Right cardiac atrium (tissue), 5 donors: ENCODE results near the gene DLL1. TPM values are rescaled to one million over a fixed set of nuclear protein-coding genes. Genes with fewer than 3 reads are reported as not detected.

ENCODE experiments used
- ATAC-seq, 2 donors: fragments of 200-7000 bp; cut with Tn5 transposase; one replicate each; pipeline versions ENCODE4 v1.8.0 to v1.9.1; 2020; ENCODE audit warnings: moderate library complexity in 2 of 2, mild to moderate bottlenecking in 1 of 2
- DNase-seq, 3 donors: peaks; one replicate each; pipeline ENCODE4 v3.0.0-alpha.2; 2020
- H3K27ac ChIP-seq: one replicate; pipeline ENCODE4 v1.5.1; 2013; ENCODE audit warnings: mild to moderate bottlenecking, low read length, control low read depth, moderate library complexity
- H3K27me3 ChIP-seq: one replicate; pipeline ENCODE4 v1.6.1; 2013; ENCODE audit not compliant: control insufficient read depth, insufficient read depth
- H3K4me1 ChIP-seq: one replicate; pipeline ENCODE4 v1.6.1; 2013; ENCODE audit warnings: low read length; ENCODE audit not compliant: control insufficient read depth, insufficient read depth
- H3K4me3 ChIP-seq: one replicate; pipeline ENCODE4 v1.5.1; 2013; ENCODE audit warnings: low read length, control low read depth
- H3K9me3 ChIP-seq: one replicate; pipeline ENCODE4 v1.6.1; 2013; ENCODE audit warnings: low read length; ENCODE audit not compliant: control insufficient read depth
- WGBS: extraction: QIAGEN DNeasy Blood & Tissue Kit; methylation state at CpG from one replicate; pipeline ENCODE4 v1.1.7; 2013; 5-methylcytosine and 5-hydroxymethylcytosine counted together
- intact Hi-C, 4 donors: fragments of 100-400 bp; cut with DNase I; formaldehyde crosslinking; loops; one replicate each; pipeline versions ENCODE4 v1.11.0 to v1.14.0; 2022 to 2023
- polyA plus RNA-seq: library from polyadenylated mRNA; stranded (reverse); fragments of 200-250 nt; gene quantifications from one replicate; pipeline ENCODE4 v1.2.3, GENCODE V29; 2013
- total RNA-seq, 4 donors: library from RNA; stranded (reverse); fragmentation: NEBNext Ultra II Directional; extraction: Animal tissue kit (Norgen Biotek cat#: 25700); gene quantifications; one replicate each; pipeline ENCODE4 v1.2.1, GENCODE V29; 2021
- donor health status: healthy with polysubstance abuse.
- donor health status: DM: no; HTN: yes; CAD: no.
- donor health status: DM: no; HTN: no; CAD: no.
- donor health status: DM: no; HTN: yes; CAD: no; lungs with severe emphysema.
- donor health status: DM: yes; HTN: yes; CAD: no.

The DLL1 gene
- total and polyA plus RNA-seq, 5 donors: 23.9 to 29.2 (median 25.8) TPM

DNA sequence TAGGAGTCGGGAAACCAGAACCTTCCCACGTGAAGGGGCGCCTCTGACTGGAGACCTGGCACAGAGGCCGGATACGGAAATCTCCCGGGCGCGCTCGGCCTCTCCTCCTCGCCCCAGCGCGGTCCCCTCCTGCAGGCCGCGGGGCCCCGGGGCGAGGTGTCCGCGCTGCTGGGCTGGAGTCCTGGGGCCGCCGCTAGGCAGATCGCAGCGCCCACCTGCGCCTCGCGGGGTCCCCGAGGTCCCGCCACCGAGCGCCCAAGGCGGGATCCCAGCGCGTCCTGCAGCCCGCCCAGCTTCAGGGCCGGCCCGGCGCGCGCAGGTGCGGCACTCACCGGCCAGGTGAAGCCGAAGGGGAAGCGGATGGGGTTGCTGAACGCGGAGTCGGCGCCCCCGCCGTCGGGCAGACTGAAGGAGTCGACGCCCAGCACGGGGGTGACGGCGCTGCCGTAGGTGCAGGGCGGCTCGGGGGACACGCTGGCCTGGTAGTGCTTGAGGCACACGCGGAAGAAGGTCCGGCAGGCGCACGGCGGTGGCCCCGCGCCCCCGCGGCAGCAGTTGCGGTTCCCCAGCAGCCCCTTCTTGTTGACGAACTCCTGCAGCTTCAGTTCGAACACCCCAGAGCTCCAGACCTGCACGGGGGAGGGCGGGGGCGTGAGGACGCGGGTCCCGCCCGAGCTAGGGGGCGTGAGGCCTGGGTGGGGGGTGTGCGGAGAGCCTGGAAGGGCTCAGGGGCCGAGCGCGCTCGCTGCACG, 1.5 kb downstream of the DLL1 start:
- 6% methylated on average over 85 of the region's 85 CpGs for WGBS
- intact Hi-C loops: loop anchor here in 2 of 4 donors (10.0 kb wide), 2 partner anchors 115 to 245 kb away; no protein-coding TSS in a partner anchor
- ATAC-seq (no peak), DNase-seq (peak in 2 of 3 donors; percentile 70 to 73)
- Histone ChIP-seq H3K4me3 (peak overlapping the region; percentile 83), H3K27ac (peak overlapping the region; percentile 81), H3K4me1 (peaks cover 18% of the 10 kb centered on the region), H3K27me3 (no peaks in the 10 kb centered on the region), H3K9me3 (no peaks in the 10 kb centered on the region)

DNA sequence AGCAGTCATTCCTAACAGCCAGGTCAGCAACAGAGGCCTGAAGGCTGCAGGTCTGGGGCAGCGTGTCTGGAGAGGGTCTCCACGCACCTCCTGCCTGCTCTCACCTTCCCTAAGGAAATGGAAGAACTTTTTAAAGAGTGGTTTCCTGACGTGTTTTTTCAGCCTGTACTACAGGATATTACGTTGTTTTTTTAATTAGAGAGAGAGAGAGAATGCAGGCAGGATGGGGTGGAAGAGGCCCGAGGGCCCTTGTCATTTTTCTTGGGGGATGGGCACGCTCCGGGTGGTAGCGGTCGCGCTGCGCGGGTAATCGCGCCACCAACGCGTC, 2.1 kb downstream of the DLL1 start:
- ATAC-seq: no peak
- no peak overlapping the region for H3K27ac ChIP-seq
- peaks cover 18% of the 10 kb centered on the region for H3K4me1 ChIP-seq
- intact Hi-C loops: loop anchor here in 2 of 4 donors (10.0 kb wide), 2 partner anchors 114 to 244 kb away; no protein-coding TSS in a partner anchor
- H3K4me3 ChIP-seq: peak overlapping the region; percentile 83
- no peaks in the 10 kb centered on the region for H3K27me3 ChIP-seq
- no peak for DNase-seq
- WGBS: 29% methylated on average over 16 of the region's 16 CpGs
- no peaks in the 10 kb centered on the region for H3K9me3 ChIP-seq

GRCh38 chr6:170288091-170288631, 2.7 kb downstream of the DLL1 start:
- no peaks in the 10 kb centered on the region for H3K9me3 ChIP-seq
- no peak overlapping the region for H3K4me3 ChIP-seq
- H3K27ac ChIP-seq: no peak overlapping the region
- H3K27me3 ChIP-seq: no peaks in the 10 kb centered on the region
- no peak for ATAC-seq
- WGBS: 76% methylated on average over 33 of the region's 33 CpGs
- peak in 1 of 3 donors; percentile 52 for DNase-seq
- peaks cover 18% of the 10 kb centered on the region for H3K4me1 ChIP-seq
- intact Hi-C loops: loop anchor here in 2 of 4 donors (10.0 kb wide), 2 partner anchors 113 to 243 kb away; no protein-coding TSS in a partner anchor

DNA sequence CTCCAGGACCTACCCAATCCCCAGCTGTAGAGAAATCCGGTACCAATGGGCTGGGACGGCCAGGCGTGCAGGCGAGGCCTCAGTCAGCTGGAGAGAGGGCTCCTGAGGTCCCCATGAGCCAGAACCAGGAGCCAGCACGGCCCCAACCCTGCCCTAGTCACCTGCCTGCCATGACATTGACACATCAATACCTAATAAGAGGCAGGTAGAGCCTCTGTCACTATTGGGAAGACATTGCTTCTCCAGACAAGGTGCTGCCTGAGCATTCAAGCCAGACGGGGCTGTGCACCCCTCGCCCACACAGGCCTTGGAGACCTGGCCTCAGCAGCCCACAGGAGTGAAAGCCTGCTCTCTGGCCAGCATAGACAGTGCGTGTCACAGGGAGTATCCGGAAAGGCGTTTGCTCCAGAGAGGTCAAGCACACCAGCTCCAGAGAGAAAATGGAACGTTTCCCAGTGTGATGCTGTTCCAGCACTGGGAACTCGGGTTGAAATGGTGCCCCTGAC, 3.5 kb downstream of the DLL1 start:
- Histone ChIP-seq H3K27ac (peak overlapping the region; percentile 62), H3K27me3 (no peaks in the 10 kb centered on the region), H3K4me1 (peaks cover 18% of the 10 kb centered on the region), H3K4me3 (no peak overlapping the region), H3K9me3 (no peaks in the 10 kb centered on the region)
- DNase-seq (peak in 2 of 3 donors; percentile 67 to 72), ATAC-seq (peak; percentile 22 to 63)
- intact Hi-C loops: loop anchor here in 2 of 4 donors (10.0 kb wide), 2 partner anchors 113 to 243 kb away; no protein-coding TSS in a partner anchor
- WGBS: 41% methylated on average over 12 of the region's 12 CpGs

DNA sequence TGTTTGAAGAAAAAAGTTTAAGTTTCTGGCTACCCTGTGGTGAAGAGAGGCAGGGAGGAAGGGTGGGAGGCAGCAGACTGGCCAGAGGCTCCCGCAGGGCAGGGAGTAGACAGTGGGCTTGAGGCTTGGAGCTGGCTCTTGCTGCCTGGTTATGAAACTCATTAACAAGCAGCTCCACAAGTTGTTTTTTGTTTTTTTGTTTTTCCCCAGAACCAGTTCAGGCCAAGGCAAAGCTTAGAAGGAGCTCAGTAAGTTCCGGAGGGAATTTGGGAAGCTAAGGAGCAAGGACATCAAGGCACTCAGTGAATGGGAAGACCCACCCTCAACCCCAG, 4.0 kb downstream of the DLL1 start:
- peak overlapping the region; percentile 62 for H3K27ac ChIP-seq
- no peak overlapping the region for H3K4me3 ChIP-seq
- WGBS: 31% methylated on average over 2 of the region's 2 CpGs
- no peaks in the 10 kb centered on the region for H3K9me3 ChIP-seq
- ATAC-seq: peak; percentile 6 to 15
- no peak for DNase-seq
- intact Hi-C loops: loop anchor here in 2 of 4 donors (10.0 kb wide), 2 partner anchors 112 to 242 kb away; no protein-coding TSS in a partner anchor
- peaks cover 18% of the 10 kb centered on the region for H3K4me1 ChIP-seq
- H3K27me3 ChIP-seq: no peaks in the 10 kb centered on the region

DNA sequence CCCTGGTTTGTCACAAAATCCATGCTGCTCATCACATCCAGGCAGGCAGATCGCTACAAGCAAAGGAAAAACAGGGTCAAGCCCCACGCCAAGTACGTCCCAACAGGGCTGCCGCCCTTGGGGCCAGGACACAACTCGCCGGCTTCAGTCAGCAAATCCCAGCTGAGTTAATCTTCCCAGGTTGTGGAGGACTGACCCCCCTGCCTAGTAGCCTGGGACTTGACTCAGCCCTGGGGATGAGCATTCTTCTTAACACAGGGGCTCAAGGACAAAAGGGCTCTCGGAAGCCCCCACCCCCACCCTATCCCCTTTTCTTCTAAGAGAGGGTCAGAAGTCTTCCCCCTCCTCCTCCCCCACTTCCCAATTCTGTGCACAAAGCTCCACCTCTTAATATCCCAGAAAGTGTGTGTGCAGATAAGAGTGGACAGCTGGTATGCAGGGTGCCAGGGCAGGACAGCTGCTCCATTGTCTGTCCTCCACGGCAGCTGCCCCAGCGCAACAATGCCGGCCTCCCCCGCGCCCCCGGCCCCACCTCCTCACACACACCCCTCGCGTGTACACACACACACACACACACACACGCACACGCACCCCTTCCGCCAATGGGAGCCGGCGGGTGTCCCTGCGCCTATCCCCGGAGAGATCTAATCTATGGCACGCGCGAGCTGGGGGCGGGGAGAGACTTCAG, 4.5 kb downstream of the DLL1 start:
- 21% methylated on average over 26 of the region's 26 CpGs for WGBS
- ATAC-seq (peak; percentile 9 to 30), DNase-seq (peak; percentile 61 to 88 (median 85))
- Histone ChIP-seq H3K27ac (peak overlapping the region; percentile 73), H3K4me1 (peaks cover 15% of the 10 kb centered on the region), H3K27me3 (no peaks in the 10 kb centered on the region), H3K4me3 (no peak overlapping the region), H3K9me3 (no peaks in the 10 kb centered on the region)
- intact Hi-C loops: loop anchor here in 2 of 4 donors (10.0 kb wide), 2 partner anchors 112 to 242 kb away; no protein-coding TSS in a partner anchor

DNA sequence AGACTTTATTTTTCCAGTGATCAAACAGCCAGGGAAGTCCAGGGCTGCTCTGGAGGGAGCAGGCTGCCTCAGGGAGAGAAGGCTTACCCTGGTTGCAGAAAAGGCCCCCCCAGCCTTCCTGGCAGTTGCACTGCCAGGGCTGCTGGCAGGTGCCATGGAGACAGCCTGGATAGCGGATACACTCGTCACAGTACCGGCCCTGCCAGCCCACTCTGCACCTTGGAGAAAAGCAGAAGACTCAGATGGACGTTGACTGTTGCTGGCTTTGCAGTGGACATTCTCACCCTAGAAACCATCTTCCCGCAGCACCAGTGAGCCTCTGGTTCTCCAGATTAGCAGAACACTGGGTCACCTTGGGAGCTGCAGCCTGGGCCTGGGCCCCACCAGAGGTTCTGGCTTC, 5.4 kb downstream of the DLL1 start:
- Histone ChIP-seq H3K4me1 (peaks cover 15% of the 10 kb centered on the region), H3K9me3 (no peaks in the 10 kb centered on the region), H3K27me3 (no peaks in the 10 kb centered on the region), H3K4me3 (no peak overlapping the region), H3K27ac (peak overlapping the region; percentile 20)
- DNase-seq: no peak
- WGBS: 56% methylated on average over 5 of the region's 5 CpGs
- intact Hi-C loops: loop anchor here in 2 of 4 donors (10.0 kb wide), 2 partner anchors 111 to 241 kb away; no protein-coding TSS in a partner anchor
- no peak for ATAC-seq

GRCh38 chr6:170284866-170285469, 5.9 kb downstream of the DLL1 start:
- no peak overlapping the region for H3K4me3 ChIP-seq

DNA sequence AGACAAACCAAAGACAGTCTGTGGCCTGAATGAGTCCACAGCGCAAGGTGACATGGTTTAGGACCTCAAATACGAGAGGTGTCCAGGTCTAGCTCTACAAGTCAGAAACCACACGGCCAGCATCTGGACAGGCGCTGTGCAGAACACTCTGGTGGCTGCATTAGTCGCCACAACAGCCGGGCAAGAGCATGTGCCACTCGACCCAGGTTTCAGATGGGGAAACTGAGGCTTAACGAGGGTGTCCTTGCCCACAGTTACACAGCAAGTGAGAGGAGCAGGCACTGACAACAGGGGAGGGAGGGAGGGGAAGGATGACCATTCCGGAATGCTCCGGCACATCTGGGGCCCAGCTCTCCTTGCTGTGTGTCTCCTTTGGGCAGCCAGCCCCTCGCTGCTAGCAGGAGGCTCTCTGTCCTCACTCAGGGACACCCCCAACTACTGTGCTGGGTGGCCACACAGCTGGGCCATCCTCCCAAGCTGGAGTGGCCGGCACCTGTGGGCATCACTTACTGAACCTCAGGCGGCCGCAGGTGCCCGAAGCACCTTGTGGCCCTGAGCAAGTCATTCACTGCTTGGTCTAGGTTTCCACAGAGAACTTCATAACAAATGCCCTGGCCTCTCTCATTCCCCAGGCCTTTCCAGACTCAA, 6.6 kb downstream of the DLL1 start:
- no peak for ATAC-seq
- Histone ChIP-seq H3K9me3 (no peaks in the 10 kb centered on the region), H3K4me3 (no peak overlapping the region), H3K4me1 (peaks cover 15% of the 10 kb centered on the region), H3K27me3 (no peaks in the 10 kb centered on the region), H3K27ac (no peak overlapping the region)
- 93% methylated on average over 15 of the region's 15 CpGs for WGBS
- DNase-seq: no peak
- intact Hi-C loops: loop anchor here in 2 of 4 donors (10.0 kb wide), 2 partner anchors 109 to 239 kb away; no protein-coding TSS in a partner anchor

More at GRCh38 chr6:170284866-170285469, 5.9 kb downstream of the DLL1 start:
- H3K27me3 ChIP-seq: no peaks in the 10 kb centered on the region
- DNase-seq (no peak), ATAC-seq (no peak)
- intact Hi-C loops: loop anchor here in 2 of 4 donors (10.0 kb wide), 2 partner anchors 110 to 240 kb away; no protein-coding TSS in a partner anchor
- H3K9me3 ChIP-seq: no peaks in the 10 kb centered on the region
- WGBS: 93% methylated on average over 24 of the region's 24 CpGs
- no peak overlapping the region for H3K27ac ChIP-seq
- H3K4me1 ChIP-seq: peaks cover 15% of the 10 kb centered on the region
